SK-N-MC (cell line): ENCODE measurements around the gene GORASP1.

Source experiments
- EZH2 ChIP-seq: fragments of 200-600 bp; sonication (generic); IDR thresholded peaks from one replicate; pipeline ENCODE4 v1.6.1; 2017; ENCODE audit warnings: antibody characterized with exemption
- FOXP2 ChIP-seq: optimal IDR thresholded peaks from 2 replicates; pipeline ENCODE3; 2011; ENCODE audit warnings: mild to moderate bottlenecking, moderate library complexity; ENCODE audit not compliant: insufficient read depth; ENCODE audit errors: extremely low read length, control extremely low read depth
- POLR2AphosphoS5 ChIP-seq: IDR thresholded peaks from 2 replicates; pipeline ENCODE4 v1.6.1; 2012; ENCODE audit warnings: mild to moderate bottlenecking, low read depth, low read length, borderline replicate concordance

DNA sequence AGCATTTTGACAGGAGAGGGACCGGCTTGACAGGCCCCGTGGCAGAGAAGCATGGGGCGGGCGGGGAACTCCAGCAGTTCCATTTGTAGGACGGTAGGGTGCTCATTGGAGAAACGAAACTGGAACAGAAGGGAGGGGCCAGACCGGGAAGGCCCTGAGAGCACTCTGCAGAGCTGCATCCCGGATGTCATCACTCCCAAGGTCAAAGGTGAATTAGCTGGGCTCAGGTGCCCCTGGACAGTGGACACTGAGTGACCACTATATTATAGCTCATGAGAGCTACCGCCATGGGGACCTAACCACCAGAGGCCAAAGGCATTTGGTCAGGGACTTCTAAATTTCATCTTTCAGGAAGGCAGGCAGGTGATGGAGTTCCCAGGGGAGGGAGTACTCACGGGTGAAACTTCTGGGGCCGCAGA, 38.7 kb upstream of the GORASP1 start:
- TF ChIP-seq POLR2AphosphoS5, result no peak
- TF ChIP-seq EZH2, result no peak
- no peak for TF ChIP-seq FOXP2
